GM19193 (cell line): ENCODE measurements around the gene CNPY4.

Experiments used
- POLR2A ChIP-seq: IDR thresholded peaks from 4 replicates; pipeline ENCODE4 v1.6.1; 2011; ENCODE audit not compliant: insufficient read depth, insufficient read length; ENCODE audit errors: extremely low read depth

The CNPY4 gene

GRCh38 chr7:100159099-100159623, 39.7 kb downstream of the CNPY4 start:
- TF ChIP-seq POLR2A: no peak

GRCh38 chr7:100160067-100160466, 40.6 kb downstream of the CNPY4 start:
- TF ChIP-seq POLR2A: no peak

DNA sequence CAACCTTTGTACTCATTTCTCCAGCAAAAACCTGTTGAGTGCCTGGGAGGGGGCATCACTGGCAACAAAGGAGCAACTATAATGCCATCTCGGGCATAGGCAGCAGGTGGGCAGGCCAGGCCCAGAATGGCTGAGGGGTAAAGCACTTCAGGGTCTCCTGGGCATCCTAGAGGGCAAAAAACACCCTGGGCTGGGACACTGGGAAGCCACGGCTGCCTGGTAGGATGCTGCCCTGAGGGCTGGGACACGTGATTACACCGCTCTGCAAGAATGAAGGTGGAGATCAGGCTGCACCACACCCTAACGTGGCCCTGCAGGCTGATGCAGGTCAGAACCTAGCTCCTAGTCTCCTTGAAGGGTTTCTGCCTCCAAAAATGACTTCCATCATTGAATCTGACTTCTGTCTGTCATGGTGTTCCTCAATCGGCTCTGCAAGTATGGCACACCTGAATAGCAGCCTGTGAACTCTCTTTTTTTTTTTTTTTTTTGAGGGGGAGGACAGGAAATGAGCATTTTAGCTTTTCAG, 43.6 kb downstream of the CNPY4 start:
- TF ChIP-seq POLR2A: no peak

- no peak for TF ChIP-seq POLR2A
Observed at GRCh38 chr7:100163871-100164270, 44.4 kb downstream of the CNPY4 start.

GRCh38 chr7:100166317-100166940, 47.0 kb downstream of the CNPY4 start:
- no peak for TF ChIP-seq POLR2A

GRCh38 chr7:100166970-100167911, 47.8 kb downstream of the CNPY4 start:
- TF ChIP-seq POLR2A: no peak

GRCh38 chr7:100167912-100168323, 48.5 kb downstream of the CNPY4 start:
- TF ChIP-seq POLR2A: no peak

DNA sequence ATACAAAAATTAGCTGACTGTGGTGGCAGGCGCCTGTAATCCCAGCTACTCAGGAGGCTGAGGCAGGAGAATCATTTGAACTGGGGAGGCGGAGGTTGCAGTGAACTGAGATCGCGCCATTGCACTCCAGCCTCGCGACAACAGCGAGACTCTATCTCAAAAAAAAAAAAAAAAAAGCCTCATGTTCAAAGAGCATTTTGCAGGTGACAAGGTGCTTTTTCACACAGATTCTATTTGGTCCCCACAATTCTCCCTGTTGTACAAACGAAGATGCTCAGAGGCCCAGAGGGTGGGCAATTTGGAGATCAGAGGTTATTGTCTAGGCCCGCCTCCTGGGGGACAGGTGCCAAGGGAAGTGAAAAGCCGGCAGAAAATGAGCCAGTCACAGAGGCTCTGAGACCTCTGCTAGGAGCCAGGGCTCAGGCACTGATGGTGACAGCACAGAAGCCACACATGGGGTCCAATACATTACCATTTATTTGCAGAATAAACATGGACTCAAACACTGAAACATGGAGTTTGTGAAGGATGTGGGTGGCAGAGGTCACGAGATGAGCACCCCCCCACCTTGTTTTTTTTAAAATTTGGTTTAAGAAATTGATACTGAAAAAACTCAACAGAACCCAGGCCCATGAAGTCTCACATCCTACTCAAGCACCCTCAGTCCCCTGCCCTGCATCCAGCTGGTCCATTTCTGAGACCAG, 49.9 kb downstream of the CNPY4 start:
- no peak for TF ChIP-seq POLR2A

DNA sequence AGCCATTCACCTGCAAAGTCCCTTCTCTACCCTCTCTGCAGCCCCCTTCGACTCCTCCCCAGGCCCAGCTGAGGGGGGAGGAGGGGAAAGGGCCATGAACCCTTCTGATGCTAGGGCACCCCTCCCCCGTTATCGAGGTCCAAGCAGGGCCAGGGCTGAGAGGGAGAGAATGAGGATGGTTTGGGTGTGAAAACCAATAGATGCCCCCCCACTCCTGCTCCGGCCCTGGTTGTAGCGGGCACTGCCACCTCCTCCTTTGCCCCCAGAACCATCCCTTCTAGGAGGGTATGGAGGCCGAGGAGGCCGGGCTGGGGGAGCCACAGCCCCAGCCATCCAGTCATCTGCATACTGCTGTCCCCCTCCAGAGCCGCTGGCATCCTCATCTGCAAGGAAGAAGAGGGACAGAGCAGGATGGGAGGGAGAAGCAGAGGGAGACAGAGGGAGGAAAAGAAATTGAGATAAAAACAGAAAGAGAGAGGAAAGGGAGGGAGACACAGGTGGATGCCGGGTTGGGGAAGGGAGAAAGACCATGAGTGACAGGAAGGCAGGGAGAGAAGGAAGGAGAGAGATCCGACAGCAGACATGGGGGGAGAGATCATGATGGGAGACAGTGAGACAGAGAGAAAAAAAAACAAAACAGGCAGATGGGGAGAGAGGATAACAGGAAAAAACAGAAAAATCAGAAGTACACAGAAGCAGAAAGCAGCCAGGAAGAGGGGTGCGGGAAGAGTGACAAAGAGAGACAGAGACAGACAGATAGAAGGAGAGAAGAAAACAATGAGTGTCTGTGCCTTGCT, 50.9 kb downstream of the CNPY4 start:
- TF ChIP-seq POLR2A: no peak

GRCh38 chr7:100171087-100171681, 51.8 kb downstream of the CNPY4 start:
- TF ChIP-seq POLR2A: no peak

GRCh38 chr7:100171840-100172239, 52.4 kb downstream of the CNPY4 start:
- TF ChIP-seq POLR2A: no peak

GRCh38 chr7:100173806-100174495, 54.5 kb downstream of the CNPY4 start:
- TF ChIP-seq POLR2A: no peak

- TF ChIP-seq POLR2A: no peak
Observed at GRCh38 chr7:100174582-100174981, 55.1 kb downstream of the CNPY4 start.
